Skin of body (tissue), 2 donors: ENCODE data around the gene ZMYM2. TPM values are rescaled to one million over a fixed set of nuclear protein-coding genes. Genes with fewer than 3 reads are reported as not detected.
A peak's percentile ranks its signal among the peaks of the same experiment; 100 is the strongest.

Experiments used
- DNase-seq: peaks from one replicate; lab custom pipeline; 2025; lab: John Stamatoyannopoulos, UW
- total RNA-seq: library from RNA; depleted of rRNA; stranded (reverse); fragments of >200 nt; gene quantifications from one replicate; pipeline ENCODE4 v1.2.3, GENCODE V29; 2014

ZMYM2 gene
- total RNA-seq, 1 donor from 2014 or later: 109 TPM

DNA sequence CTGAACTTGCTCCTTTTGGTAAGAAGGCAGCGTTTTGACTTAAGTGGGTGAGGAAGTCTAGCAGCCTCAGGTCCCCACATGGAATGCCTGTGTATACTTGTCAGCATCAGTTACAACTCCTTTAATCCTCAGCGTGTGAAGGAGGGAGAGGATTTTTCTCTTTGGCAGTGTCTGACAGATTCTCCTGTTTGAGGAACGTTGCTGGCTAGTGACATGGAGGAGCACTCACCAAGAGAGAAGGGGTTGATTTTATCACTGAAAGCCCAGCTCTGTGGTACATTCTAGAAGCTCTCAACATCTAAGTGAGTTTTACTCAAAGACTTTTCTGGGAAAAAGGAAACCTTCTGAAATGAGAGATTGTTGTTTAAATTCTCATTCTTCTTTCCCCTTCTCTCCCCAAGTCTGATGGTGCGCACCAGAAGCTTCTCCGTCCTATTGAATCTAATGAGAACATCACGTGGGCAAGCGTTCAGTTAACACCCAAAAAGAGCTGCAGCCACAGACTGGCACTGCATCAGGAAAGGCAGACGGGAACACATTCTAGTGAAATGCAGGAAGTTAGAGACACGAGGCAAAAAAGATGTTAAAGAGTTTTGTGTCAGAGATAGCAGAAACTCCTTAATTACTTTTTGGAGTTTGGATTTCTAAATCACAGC lies 144.1 kb downstream of the ZMYM2 start:
- DNase-seq: no peak

DNA sequence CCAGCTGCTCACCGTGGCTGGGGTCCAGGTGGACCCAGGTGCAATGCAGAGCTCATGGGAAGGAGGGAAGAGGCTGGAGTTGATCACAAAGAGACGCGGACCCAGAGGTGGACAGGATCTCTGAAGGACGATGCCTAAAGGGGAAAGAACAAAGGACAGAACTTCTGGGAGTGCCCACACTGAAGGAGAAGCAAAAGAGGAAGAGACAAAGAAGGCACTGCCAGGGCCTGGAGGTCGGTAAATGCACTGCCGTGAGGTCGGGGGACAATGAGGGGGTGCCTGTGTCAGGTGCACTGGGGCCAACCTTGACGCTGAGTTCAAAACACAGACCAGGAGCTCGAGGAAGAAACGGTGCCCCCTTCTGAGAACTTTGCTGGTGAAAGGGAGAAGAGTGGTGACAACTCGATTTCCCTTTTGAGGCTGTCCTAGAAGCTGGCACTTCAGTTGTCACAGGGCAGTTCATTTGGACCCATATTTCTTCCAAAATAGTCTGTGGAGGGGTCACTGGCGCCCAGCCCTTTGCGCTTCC lies 146.7 kb downstream of the ZMYM2 start:
- DNase-seq: no peak

DNA sequence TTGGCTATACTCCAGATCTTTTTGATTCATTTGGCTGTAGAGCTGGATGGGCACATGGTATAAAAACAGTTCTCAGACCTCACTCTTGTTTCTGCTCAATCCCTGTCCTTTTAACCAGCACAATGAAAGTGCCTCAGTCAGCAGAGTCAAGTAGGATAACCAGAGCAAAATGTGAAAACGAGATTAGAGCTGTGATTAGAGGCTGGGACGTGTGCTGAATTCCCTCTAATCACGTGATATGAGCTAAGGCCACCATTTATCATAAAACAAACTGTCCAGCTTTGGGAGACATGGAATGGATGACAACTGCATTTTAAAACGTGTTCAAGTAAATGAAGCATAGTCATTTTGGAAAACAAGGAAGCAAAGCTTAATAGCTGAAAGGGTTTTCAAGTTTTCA lies 148.2 kb downstream of the ZMYM2 start:
- DNase-seq: no peak

DNA sequence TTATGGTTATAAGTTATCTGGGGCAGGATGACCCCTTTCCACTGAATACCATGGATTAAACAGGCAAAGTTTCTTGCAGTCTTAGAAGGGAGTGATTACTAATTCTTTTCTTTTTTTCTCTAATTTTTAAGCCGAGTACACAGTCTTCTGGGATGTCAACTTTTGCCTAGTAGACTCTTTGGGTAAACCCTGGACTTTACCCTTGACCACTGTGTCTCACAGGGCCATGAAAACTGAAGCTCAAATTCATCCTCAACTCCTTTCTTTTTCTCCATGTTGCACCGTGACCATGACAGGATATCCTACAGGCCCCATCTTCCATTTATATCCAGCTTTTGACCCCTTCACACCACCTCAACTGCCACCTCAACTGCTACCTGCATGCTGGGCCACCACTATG lies 150.5 kb downstream of the ZMYM2 start:
- DNase-seq: no peak

DNA sequence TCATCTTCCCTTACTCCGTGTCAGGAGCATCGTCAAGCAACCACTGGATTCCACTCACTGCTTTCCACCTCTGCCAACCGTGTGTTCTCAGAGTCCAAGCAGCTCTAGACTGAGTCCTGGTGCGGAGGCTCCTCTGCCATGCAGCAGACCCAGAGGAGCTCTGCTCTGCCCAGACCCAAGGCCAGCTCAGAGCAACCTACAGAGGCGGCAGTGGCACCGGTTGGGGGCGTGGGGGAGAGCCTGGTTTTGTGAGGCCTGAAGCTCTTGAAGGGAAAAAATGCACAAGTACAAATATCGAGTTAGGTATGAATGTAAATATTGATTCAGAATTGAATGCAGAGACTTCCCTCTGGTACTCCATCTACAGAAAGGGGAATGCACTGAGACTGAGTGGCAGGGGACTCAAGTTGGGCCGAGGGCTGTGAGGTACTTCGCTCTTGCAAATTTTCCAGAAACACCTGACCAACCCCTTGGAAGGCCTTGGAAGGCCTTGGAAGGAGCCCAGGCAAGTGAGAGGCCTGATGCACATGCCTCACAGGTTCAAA lies 155.6 kb downstream of the ZMYM2 start:
- no peak for DNase-seq

DNA sequence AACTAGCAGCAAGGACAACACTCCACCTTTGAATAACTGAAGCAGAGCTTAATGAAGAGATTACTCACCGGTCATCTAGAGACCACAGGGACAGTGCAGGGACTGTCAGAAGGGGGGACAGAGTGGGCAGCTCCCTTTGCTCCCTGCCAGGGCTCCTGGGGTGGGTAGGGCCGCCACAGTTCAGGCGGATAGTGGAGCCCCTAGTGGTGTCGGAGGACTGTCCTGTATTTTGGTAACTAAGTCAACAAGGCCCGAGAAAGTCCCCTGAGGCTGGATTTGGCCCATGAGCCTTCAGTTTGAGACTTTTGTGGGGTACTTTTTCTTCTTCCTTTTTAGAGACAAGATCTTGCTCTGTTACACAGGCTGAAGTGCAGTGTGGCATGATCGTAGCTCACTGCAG lies 157.7 kb downstream of the ZMYM2 start:
- DNase-seq: no peak

DNA sequence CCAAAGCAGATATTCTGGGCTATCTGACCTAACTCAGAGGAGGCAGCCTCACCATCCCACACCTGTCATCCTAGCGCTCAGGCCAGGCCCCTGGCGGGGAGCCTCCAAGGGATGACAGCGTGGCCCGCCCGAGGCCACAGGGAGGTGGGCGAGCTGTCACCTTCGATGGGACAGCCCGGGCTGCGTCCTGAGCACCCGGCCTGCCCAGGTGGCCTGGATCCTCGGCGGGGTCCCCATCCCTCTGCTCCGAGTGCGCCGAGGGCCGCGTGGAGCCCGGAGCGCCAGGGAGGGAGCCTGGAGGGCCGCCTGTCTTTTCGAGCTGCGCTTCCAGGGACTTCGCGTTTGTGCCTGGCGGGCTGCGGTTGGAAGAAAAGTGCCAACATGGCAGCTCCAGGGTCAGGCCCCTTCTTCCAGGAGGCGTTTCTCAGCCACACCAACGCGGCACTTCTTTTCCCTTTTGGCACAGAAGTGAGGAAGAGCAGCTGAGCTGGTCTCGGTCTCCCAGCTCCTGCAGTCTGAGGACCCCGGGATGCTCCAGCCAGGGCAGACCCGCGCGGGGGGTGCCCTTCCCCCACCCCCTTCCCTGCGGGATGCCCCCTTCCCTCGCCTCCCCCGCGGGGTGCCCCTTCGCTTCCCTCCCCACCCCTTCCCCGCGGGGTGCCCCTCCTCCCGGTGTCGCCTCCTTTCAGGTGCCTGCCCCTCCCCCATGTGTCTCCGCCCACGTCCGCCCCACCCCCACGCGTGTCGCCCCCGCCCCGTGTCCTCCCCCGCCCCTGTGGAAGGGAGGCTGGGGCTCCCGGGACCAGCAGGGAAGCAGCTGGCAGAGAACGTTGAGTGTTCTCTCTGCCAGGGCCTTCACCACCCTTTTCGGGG lies 160.0 kb downstream of the ZMYM2 start:
- peak; percentile 59 for DNase-seq

DNA sequence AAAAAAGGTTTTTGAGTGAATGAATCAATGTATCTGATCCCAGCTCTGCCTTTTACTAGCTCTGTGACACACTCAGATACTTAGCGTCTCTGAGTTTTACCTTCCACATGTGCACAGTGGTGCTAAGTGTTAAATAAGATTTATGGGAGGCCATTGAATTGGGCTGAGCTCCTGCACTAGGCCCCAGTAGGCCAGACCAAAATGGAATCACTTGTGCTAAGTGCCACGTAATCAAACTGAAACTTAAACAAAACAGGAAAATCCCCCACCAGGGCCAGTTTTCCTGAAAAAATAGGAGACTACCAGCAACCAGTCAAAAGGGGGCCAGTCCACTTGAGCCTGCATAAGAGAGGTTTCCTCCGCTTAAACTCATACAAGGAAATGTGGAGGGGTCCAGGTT lies 161.4 kb downstream of the ZMYM2 start:
- DNase-seq: no peak

DNA sequence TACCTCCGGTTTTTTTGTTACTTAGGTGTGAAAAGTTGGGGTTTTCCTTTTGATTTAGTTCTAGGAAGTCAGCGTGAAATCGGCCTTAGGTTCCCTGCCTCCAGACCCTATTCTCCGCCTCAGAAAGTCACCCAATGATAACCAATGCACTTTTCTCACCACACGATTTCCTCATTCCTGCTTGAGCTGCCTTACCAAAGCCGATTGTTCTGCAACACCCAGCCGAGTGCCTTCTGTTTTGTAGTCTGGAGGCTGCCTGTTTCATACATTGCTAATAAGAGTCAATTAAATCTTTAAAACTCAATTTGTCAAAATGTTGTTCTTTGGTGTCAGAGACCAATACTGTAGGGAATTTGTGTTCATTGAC lies 162.6 kb downstream of the ZMYM2 start:
- no peak for DNase-seq

DNA sequence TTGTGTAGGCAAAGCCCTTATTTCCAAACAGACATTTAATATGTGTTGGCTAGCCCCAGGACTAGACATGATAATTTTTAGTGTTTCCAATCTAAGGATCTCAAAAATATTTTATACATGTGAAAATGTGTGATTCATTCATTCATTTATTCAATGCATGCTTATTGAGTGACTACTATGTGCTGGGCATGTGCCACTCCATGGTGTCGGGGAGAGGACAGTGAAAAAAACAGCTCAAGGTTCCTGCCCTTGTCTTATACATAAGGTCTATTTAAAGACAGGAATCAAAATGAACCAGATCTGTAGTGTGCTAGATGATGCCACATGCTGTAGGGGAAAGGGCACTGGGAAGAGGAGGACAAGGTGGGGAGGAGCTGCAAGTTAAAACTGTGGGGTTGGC lies 165.8 kb downstream of the ZMYM2 start:
- no peak for DNase-seq

DNA sequence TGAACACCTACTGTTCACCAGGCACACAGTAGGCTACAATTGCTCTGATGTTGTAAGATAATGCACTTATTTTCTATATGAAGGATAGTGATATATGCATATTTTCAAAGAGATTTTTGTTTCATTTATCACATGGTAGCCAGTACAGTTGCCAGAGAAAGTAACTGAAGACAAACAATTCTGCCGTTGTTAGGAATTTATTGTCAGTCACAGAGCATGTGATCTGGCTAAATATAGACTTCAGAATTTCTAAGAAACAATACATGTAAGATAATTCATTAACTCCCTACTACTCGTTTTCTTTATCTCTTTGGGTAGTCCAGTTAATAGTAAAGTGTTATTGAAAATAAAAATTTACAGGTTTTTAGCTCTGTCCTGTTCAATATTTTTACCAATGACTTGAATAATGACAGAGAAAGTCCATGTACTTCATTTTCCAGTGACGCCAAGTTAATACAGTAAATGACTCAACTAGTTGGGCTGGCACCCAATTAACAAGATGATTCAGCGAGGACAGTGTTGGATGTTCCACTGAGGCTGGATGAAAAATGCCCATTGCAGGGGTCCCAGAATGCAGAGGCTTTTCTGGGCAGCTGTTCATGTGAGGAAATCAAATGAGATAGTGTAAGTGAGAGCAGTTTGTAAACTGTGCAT lies 166.7 kb downstream of the ZMYM2 start:
- no peak for DNase-seq

DNA sequence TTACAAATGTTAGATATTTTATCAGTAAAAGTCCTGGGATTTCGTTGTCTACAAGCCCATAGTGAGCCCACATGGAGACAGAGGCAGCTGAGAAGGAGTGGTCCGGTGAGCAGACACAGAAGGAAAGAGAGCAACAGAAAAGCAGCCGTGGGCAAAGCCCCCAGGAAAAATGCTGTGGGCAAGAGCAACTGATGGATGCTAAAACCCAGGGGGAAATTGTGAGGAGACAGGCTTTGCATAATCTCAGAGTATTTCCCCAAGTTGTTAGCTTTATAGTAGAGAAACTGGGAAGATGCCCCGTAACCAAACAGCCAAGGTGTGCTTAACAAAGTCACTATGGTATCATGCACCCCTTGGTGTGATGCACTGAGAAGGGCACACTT lies 167.2 kb downstream of the ZMYM2 start:
- DNase-seq: no peak

DNA sequence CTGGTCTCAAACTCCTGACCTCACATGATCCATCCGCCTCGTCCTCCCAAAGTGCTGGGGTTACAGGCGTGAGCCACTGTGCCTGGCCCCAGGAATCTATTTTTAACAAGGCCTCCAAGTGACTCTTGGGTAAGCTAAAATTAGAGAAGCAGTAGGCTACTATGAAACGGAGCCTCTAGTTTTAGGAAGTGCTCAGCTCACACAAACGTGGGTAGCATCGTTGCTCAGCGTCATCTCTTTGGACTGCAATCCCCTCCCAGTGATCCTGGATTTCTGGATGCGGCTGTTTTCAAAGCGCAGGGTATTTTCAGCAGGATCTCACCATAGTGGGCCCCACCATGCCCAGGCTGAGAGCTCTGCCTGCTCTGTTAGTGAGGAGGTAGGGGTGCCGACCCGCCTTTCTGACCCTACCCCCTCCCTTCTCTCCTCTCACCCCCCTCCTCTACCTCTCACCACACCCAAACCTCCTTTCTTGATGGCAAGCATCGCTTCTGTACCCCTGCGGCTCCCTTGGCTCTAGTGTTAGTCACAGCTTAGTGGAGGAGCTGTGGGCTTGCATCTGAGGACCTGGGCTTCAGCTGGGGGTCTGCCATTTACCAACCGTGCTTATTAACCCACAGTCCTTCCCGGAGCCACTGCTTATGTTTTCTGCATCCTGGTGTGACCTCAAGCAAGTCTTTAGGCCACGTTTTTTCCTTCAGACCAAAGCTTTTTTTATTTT lies 168.2 kb downstream of the ZMYM2 start:
- DNase-seq: no peak

DNA sequence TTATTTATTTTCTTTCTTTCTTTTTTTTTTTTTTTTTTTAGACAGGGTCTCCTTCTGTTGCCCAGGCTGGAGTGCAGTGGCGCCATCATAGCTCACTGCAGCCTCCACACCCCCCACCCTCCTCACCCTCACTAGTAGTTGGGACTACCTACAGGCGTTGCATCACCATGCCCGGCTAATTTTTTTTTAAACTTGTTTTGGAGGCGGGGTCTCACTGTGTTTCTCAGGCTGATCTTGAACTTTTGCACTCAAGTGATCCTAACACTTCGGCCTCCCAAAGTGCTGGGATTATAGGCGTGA lies 168.7 kb downstream of the ZMYM2 start:
- no peak for DNase-seq

DNA sequence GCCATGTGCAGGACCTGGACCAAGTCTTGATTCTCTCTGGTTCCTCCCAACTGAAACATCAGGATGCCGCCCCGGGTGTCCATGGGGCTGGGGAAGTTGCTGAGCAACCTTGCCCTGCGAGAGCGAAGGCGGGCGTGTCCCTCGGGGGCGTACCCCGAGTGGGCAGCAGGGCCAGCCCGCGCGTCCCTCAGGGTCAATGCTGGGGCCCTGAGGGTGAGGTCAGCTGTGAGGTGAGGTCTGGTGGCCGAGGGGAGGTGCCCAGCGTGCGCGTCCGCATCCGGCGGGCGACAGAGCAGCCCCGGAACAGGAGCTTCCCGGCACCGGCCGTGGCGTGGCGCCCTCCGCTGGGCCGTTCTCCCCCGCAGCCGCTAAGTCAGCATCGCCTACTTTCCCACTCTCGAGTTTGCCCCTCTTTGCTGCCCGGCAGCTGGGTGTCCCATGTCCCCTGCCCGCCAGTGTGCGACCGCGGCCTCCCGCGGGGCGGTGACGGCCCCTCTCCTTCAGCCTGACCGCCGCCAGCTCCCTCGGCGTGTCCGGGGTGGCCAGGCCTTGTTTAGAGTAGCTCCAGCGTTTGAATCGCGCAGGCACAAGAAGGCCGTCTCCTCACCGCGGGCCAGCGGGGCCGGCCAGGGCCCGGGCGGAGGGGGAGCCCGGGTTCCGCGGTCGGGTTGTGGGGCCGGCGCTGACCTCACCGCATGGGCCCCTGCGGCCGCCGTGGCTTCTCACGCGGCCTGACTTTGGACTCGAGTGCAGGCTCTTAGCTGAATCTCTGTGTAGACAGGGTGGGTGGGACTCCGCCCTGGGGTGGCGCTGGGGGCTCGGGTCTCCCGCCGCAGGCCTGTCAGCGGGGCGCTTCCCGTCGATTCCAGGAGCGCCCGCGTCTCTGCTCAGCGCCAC lies 169.3 kb downstream of the ZMYM2 start:
- DNase-seq: no peak

DNA sequence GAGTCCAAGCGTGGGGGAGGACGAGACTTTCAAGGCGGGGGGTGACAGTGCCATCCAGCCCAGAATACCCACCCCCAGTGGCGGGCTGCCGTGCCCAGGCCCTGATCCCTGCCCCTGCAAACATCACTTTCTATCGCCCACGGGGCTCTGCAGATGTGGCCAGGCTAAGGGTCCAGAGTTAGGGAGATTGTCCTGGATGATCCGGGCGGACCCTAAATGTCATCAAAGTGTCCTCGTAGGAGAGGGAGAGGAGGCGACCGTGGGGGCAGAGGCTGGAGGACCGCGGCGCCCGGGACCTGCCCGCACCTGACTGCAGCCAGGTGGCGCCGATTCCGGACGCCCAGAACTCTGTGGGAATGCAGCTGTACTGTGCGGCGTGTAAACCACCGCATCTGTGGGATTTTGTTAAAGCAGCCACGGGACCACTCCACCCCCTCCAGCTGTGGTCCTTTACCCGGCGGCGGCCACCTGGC lies 170.0 kb downstream of the ZMYM2 start:
- no peak for DNase-seq

DNA sequence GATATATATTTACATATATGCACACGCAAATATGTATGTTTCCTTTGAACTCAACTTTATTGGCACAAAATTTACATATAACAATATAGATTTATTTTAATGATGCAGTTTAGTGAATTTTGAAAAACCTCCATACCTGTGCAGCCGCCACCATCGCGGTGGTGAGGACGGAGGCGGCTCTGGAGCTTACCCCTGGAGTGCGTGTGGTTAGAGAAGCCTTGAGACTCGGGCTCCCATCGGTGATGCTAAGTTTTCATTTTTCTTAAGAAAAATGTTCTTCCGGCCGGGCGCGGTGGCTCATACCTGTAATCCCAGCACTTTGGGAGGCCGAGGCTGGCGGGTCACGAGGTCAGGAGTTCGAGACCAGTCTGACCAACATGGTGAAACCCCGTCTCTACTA lies 170.5 kb downstream of the ZMYM2 start:
- no peak for DNase-seq

DNA sequence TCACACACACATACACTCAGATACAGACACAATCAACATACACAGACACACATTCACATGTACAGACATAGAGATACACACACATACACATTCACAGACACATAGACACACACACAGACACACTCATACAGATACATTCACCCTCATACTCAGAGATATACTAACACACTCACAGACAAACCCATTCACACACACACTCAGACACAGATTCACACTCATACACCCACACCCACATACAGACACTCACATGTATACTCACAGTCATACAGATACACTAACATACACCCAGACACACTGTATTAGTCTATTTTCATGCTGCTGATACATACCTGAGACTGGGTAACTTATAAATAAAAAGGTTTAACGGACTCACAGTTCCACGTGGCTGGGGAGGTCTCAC lies 171.5 kb downstream of the ZMYM2 start:
- no peak for DNase-seq

DNA sequence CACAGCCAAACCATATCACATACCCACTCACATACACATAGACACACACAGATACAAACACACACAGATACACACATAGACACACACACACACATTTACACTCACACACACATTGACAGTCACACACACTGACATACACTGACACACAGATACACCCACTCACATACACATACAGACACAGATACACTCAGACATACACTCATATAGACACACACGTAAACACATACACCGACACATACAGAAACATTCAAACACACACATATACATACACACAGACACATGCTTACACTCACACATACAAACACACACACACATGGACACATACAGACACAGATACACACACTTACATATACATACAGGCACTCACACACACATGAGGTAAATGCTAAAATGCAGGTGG lies 172.1 kb downstream of the ZMYM2 start:
- no peak for DNase-seq

DNA sequence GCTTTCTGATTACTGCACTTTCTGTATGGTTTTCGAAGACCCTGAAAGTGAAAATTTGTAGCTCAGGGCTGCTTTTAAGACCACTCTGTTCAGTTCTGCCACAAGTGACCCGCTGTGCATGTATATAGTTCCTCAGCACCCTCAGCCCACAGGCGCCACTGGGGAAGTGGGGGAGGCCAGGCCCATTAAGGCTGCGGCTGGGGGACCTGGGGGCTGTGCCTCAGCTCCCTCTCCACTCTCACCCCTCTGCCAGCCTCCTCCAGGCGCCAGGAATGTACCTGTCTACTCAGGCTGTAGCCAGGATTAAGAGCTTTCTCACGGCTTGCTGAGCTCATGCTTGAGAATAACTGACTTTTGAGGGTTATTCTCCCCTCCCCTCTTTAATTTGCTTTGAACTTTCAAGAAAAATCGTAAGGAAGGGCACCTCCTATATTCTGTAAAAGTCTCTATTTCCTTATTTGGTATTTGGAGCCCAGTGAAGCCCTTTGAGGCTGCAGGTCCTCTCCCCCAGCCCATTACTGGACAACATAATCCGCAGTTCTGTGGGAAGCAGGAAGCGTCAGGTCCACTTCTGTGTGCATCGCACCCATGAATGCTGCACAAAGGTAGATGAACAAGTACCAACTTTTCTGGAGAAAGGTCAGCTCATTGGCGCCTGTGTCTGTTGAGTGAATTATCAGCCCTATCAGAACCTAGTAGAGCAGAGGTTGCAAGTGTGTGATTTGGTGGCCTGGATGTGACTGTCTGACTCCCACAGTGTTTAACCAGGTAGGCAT lies 172.7 kb downstream of the ZMYM2 start:
- no peak for DNase-seq
